HFF-Myc (cell line): ENCODE data around the gene CNRIP1.

Experiments used
- DNase-seq: peaks from one replicate; pipeline ENCODE4 v3.0.0-alpha.2; 2011; ENCODE audit warnings: low read depth; ENCODE audit errors: extremely low read depth
- H3K4me3 ChIP-seq: replicated peaks from 2 replicates; pipeline ENCODE4 v1.5.1; 2011; ENCODE audit warnings: low read depth, mild to moderate bottlenecking, control low read depth, low read length
- CTCF ChIP-seq: IDR thresholded peaks from 2 replicates; pipeline ENCODE4 v1.5.1; 2012; ENCODE audit warnings: mild to moderate bottlenecking, low read depth, low read length, control low read depth; ENCODE audit errors: missing control alignments

CNRIP1 gene

DNA sequence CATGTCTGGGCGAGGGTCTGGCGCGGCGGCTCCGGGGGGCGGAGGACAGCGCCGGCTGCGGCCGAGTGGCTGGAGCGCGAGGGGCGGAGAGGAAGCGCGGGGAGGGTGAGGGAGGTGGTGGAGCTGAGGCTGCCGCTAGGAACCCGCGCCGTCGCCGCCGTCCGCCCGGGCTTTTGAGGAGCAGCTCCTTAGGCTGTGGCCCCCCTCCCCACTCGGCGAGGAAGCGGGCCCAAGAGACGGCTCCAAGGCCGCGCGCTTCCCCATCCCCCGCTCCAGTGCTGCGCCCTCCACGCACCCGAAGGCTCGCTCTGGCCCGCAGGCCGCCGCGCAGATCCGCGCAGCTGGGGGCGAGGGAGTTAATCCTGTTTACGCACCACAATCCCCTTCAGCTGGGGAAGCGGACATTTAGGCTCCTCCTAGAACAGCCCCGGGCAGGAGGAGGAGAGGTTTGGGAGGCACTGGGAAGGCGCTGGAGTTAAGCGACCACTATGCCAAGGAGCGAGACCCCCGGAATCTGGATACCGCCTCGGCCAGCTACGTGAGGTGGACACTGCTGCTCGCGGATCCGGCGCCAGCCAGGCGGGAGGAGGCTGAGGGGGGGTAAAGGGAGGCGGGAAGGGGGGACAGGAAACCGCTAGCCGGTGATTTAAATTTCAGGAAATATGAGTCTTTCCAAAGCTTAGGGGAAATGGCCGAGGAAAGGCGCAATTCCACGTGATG, at the start of gene CNRIP1:
Gene CNRIP1, minus strand, starts transcription at position 552 of the 720 bp plus-strand sequence. Its CDS starts 549 bp downstream, at position 3.
- H3K4me3 ChIP-seq: peak within 1 kb of the TSS; percentile 82
- peak; percentile 67 for DNase-seq
- no peak for TF ChIP-seq CTCF

GRCh38 chr2:68369337-68369734, 49.6 kb upstream of the CNRIP1 start:
- no peak for TF ChIP-seq CTCF
- DNase-seq: no peak
- H3K4me3 ChIP-seq: no peak overlapping the region

DNA sequence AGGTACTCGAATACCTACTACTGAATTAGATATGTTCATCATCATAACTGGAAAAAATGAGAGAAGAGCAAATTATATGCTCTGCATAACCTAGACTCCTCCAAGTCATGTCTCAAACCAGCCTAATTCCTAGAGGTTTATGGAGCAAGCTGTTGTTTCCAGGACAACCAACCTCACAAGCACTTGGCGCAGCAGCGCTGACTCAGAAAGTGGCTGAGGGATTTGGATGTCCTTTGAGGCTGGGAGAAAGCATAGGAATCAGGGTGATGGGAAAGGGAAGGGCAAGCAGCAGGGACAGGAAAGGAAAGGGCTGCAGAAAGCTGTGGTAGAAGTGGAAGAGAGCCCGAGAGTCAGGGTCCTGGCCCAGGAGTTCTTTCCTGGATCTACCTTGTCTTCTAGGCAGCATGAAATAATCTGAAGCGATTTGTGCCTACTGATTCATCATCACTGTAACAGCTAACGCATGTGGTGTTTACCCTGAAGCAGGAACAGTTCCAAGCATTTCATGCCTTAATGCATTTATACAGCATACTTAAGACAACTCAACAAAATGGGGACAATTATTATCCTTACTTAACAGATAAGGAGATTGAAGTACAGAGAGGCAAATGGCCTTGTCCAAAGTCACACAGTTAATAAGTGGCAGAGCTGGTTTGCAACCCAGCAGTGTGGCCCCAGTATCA, 49.0 kb upstream of the CNRIP1 start:
- no peak for TF ChIP-seq CTCF
- H3K4me3 ChIP-seq: no peak overlapping the region
- DNase-seq: peak; percentile 57

DNA sequence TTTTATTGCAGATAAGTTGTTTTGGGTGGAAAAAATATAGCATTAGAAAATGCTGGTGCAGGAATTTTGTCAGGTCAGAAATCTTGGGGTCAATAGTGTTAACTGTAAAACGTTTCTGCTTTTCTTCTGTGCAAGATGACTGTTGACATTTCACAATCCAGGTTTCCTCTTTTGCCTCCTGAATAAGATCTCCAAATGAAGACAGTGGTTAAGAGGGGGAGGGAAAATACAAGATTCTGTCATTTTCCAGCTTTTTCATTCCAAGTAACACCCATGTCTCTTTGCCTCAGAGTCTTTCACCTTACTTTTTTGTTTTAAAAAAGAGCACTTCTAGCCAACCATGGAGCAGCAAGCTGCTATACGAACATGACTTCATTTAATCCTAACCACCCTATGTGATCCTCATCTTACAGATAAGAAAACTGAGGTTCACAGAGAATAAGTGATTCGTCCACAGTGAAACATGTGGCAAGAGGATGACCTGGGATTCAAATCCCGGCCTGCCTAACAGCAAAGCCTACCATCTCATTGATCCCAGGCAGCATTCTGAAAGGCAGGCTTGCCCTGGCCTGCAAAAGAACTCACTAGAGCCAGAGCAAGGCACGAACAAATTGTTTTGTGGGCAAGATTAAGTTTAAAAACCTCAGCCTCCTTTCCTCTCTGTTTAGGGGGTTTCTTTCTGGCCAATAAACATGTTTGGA, 48.4 kb upstream of the CNRIP1 start:
- TF ChIP-seq CTCF: no peak
- no peak for DNase-seq
- H3K4me3 ChIP-seq: no peak overlapping the region

- no peak overlapping the region for H3K4me3 ChIP-seq
- DNase-seq: no peak
- no peak for TF ChIP-seq CTCF
Measured at GRCh38 chr2:68366083-68366560, 46.4 kb upstream of the CNRIP1 start.

- no peak for DNase-seq
- TF ChIP-seq CTCF: no peak
- H3K4me3 ChIP-seq: no peak within 1 kb of the TSS
Measured at GRCh38 chr2:68365087-68365486, 45.3 kb upstream of the CNRIP1 start, which contains the start of gene PLEK. PLEK (plus strand) TSS chr2:68365282; CDS start chr2:68365352, 70 bp downstream.
